ENCODE results near the gene FRMD8. TPM values are rescaled to one million over a fixed set of nuclear protein-coding genes. Genes with fewer than 3 reads are reported as not detected.

Gene FRMD8
- total RNA-seq, 6 experiments from 2014 or later = 7.7 to 17.1 (median 14.3) TPM

- WGBS (ENCODE audit: insufficient coverage, low coverage, low lambda C conversion rate, missing lambda C conversion rate) = 81% methylated on average over 6 of the region's 11 CpGs
- peaks cover 0 to 34% (median 11%) of the 10 kb centered on the region in 4 donors for H3K4me1 ChIP-seq
- DNase-seq (peak; percentile 17 to 58 (median 30)), ATAC-seq (no peak)
- intact Hi-C loops (cut with DNase I) = loop anchor here (10.0 kb wide), 1 partner anchor 50 kb away; no protein-coding TSS in a partner anchor
- H3K27ac ChIP-seq = no peak overlapping the region
- H3K4me3 ChIP-seq = no peak overlapping the region
- peaks cover 0 to 6% (median 2%) of the 10 kb centered on the region in 4 donors for H3K36me3 ChIP-seq
- H3K9me3 ChIP-seq = no peaks in the 10 kb centered on the region
- TF ChIP-seq POLR2A (IDR thresholded peaks at IDR 0.05) (no peak), CTCF (IDR thresholded peaks at IDR 0.05) (no peak)
- H3K27me3 ChIP-seq = no peaks in the 10 kb centered on the region
Observed at GRCh38 chr11:65414776-65415498, 28.5 kb downstream of the FRMD8 start.

DNA sequence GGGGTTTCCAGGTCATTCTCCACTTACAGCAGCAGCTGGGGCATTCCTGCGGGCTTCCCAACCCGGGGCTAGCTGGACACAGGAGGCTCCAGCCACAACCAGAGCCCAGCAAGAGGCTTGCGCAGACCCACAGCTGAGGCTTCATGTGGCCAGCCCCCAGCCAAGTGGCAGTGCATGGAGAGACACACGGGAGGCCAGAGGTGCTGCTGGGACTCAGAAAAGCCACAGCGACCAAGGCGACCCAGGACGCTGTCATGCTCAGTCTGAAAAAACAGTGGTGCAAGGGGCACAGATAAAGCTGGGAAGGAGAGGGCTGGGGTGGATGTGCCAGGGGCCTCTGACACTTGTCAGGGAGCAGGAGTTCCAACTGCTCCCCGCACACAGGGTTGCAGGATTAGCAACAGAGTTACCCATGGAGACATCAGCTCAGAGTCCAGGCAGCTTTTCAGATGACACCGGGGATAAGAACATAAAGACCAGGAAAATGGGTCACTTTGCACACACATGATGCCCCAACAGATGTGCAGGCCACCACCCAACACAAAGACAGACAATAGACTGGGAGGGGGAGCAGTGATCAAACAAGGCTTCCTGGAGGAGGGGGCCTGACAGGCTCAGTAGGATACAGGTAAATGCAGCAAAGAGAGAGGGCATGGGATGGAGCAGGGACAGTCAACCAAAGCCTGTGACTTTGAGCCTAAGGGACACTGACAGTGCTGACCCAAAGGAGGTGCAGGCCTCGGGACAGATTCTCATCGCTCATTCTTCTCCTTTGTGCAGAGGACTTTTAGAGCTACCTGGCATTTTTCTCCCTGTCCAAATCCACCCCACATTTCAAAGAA lies 29.3 kb downstream of the FRMD8 start:
- intact Hi-C loops (cut with DNase I) = loop anchor here (10.0 kb wide), 1 partner anchor 51 kb away; no protein-coding TSS in a partner anchor
- Histone ChIP-seq H3K27me3 (no peaks in the 10 kb centered on the region), H3K9me3 (no peaks in the 10 kb centered on the region), H3K4me3 (peak overlapping the region in 2 of 3 donors; percentile 32 to 87), H3K4me1 (peaks cover 0 to 42% (median 15%) of the 10 kb centered on the region in 4 donors), H3K36me3 (peaks cover 0 to 5% (median 2%) of the 10 kb centered on the region in 4 donors), H3K27ac (peak overlapping the region in 2 of 3 donors; percentile 97 to 100)
- WGBS (ENCODE audit: insufficient coverage, low coverage, low lambda C conversion rate, missing lambda C conversion rate) = 37% methylated on average over 5 of the region's 11 CpGs
- TF ChIP-seq CTCF (IDR thresholded peaks at IDR 0.05) = no peak
- TF ChIP-seq POLR2A (IDR thresholded peaks at IDR 0.05) = no peak
- peak; percentile 30 to 60 (median 55) for DNase-seq
- no peak for ATAC-seq

GRCh38 chr11:65416341-65416824 lies 29.9 kb downstream of the FRMD8 start:
- Histone ChIP-seq H3K27ac (peak overlapping the region; percentile 97 to 100 (median 100)), H3K4me1 (peaks cover 0 to 44% (median 16%) of the 10 kb centered on the region in 4 donors), H3K9me3 (no peaks in the 10 kb centered on the region), H3K4me3 (peak overlapping the region; percentile 19 to 87 (median 32)), H3K36me3 (peaks cover 0 to 3% (median 0%) of the 10 kb centered on the region in 4 donors), H3K27me3 (no peaks in the 10 kb centered on the region)
- DNase-seq = peak; percentile 94 to 96 (median 95)
- intact Hi-C loops (cut with DNase I) = loop anchor here (10.0 kb wide), 1 partner anchor 52 kb away; no protein-coding TSS in a partner anchor
- TF ChIP-seq CTCF (IDR thresholded peaks at IDR 0.05) = peak; percentile 98 to 100 (median 99)
- peak; percentile 59 for TF ChIP-seq POLR2A (IDR thresholded peaks at IDR 0.05)
- 0% methylated on average over 8 of the region's 18 CpGs for WGBS (ENCODE audit: insufficient coverage, low coverage, low lambda C conversion rate, missing lambda C conversion rate)
- ATAC-seq = peak; percentile 42 to 58 (median 45)
